Aorta (tissue), 5 donors: ENCODE results near the gene EIF4A3. TPM values are rescaled to one million over a fixed set of nuclear protein-coding genes. Genes with fewer than 3 reads are reported as not detected.
A peak's percentile ranks its signal among the peaks of the same experiment; 100 is the strongest.

Source experiments
- ATAC-seq: fragments of 200-7000 bp; cut with Tn5 transposase; one replicate; pipeline ENCODE4 v1.9.1; 2022; ENCODE audit warnings: moderate library complexity; ENCODE audit not compliant: low FRiP score
- DNase-seq, 2 donors: peaks; one replicate each; pipeline ENCODE4 v3.0.0-alpha.2; 2020
- H3K27ac ChIP-seq, 2 donors: one replicate each; pipeline ENCODE4 v1.5.1; 2013; ENCODE audit warnings: low read length in 2 of 2, mild to moderate bottlenecking in 2 of 2, moderate library complexity in 2 of 2, control low read depth in 1 of 2, inconsistent platforms in 1 of 2, low read depth in 1 of 2
- H3K27me3 ChIP-seq, 2 donors: one replicate each; pipeline ENCODE4 v1.6.1; 2013; ENCODE audit warnings: control low read depth in 1 of 2, low read length in 1 of 2, mild to moderate bottlenecking in 1 of 2, moderate library complexity in 1 of 2; ENCODE audit not compliant: insufficient read depth in 2 of 2, control insufficient read depth in 1 of 2
- H3K36me3 ChIP-seq, 2 donors: one replicate each; pipeline ENCODE4 v1.6.1; 2013; ENCODE audit warnings: control low read depth in 1 of 2, low read length in 1 of 2, mild to moderate bottlenecking in 1 of 2; ENCODE audit not compliant: insufficient read depth in 2 of 2, control insufficient read depth in 1 of 2
- H3K4me1 ChIP-seq, 2 donors: one replicate each; pipeline ENCODE4 v1.6.1; 2013; ENCODE audit warnings: low read length in 2 of 2, control low read depth in 1 of 2, mild to moderate bottlenecking in 1 of 2, moderate library complexity in 1 of 2; ENCODE audit not compliant: insufficient read depth in 2 of 2, control insufficient read depth in 1 of 2
- H3K4me3 ChIP-seq, 2 donors: one replicate each; pipeline ENCODE4 v1.5.1; 2013; ENCODE audit warnings: low read length in 2 of 2, control low read depth in 1 of 2, mild to moderate bottlenecking in 1 of 2
- H3K9me3 ChIP-seq: one replicate; pipeline ENCODE4 v1.6.1; 2013; ENCODE audit warnings: mild to moderate bottlenecking, low read length; ENCODE audit not compliant: control insufficient read depth
- WGBS, 2 donors: extraction: QIAGEN DNeasy Blood & Tissue Kit; methylation state at CpG; one replicate each; pipeline ENCODE4 v1.1.7; 2013; 5-methylcytosine and 5-hydroxymethylcytosine counted together
- intact Hi-C, 2 donors: fragments of 100-400 bp; cut with DNase I; formaldehyde crosslinking; loops; one replicate each; pipeline versions ENCODE4 v1.14.2 to v1.15.0; 2022
- long read RNA-seq, 2 donors: library from polyadenylated mRNA; unstranded; transcript quantifications; one replicate each; pipeline ENCODE4 v2.0.0, GENCODE V29; 2020 to 2021
- polyA plus RNA-seq, 2 donors: library from polyadenylated mRNA; stranded (reverse); fragments of 200-250 nt; gene quantifications; one replicate each; pipeline ENCODE4 v1.2.3, GENCODE V29; 2013
- total RNA-seq, 2 donors: library from RNA; stranded (reverse); fragmentation: NEBNext Ultra II Directional; extraction: Animal tissue kit (Norgen Biotek cat#: 25700); gene quantifications; one replicate each; pipeline ENCODE4 v1.2.1, GENCODE V29; 2021
- donor health status: healthy with polysubstance abuse.
- donor health status: Bipolar disorder and iron deficiency.
- donor health status: DM: no; HTN: no; CAD: no.
- donor health status: DM: no; HTN: no; CAD: no.
- donor health status: DM: yes; HTN: yes; CAD: no.

EIF4A3 gene
- total RNA-seq: 10 to 100 TPM; 44.6 to 65.8 TPM
- 10 to 100 TPM; 40.2 to 42.9 TPM for polyA plus RNA-seq
- long read RNA-seq, donor 1, transcript EIF4A3-201 (12 exons, 1,734 nt): major isoform, 277 of 301 reads
- long read RNA-seq, donor 1, partial matches to known transcripts: 2 of 301 reads
- long read RNA-seq, donor 1, other reads (novel, unspliced or antisense): 16 of 301 reads
- long read RNA-seq, donor 2, transcript EIF4A3-201 (12 exons, 1,734 nt): major isoform, 24 of 28 reads
- long read RNA-seq, donor 2, partial matches to known transcripts: 4 of 28 reads
- long read RNA-seq, donor 2, other reads (novel, unspliced or antisense): 0 of 28 reads

GRCh38 chr17:80147035-80147822 is at the start of gene EIF4A3:
Gene EIF4A3, minus strand, starts transcription at chr17:80147128. Its CDS starts 167 bp downstream, at chr17:80146961.
- peak within 1 kb of the TSS; percentile 72 to 79 for H3K4me3 ChIP-seq
- H3K27me3 ChIP-seq: no peaks in the 10 kb centered on the region
- WGBS, 2 donors: 0% methylated on average over 85 to 90 of the region's 90 CpGs
- intact Hi-C loops: loop anchor here (5.0 to 10.0 kb wide), 2 partner anchors 45 to 108 kb away; partner anchors contain the start of gene GAA (in 1 of the 2)
- peak within 1 kb of the TSS; percentile 2 to 25 for H3K27ac ChIP-seq
- H3K36me3 ChIP-seq: peaks cover 2 to 8% of the 10 kb centered on the region in 2 donors
- peaks cover 0 to 2% of the 10 kb centered on the region in 2 donors for H3K4me1 ChIP-seq
- no peaks in the 10 kb centered on the region for H3K9me3 ChIP-seq
- ATAC-seq (peak; percentile 97), DNase-seq (peak; percentile 99)

GRCh38 chr17:80196652-80197051 is 49.7 kb upstream of the EIF4A3 start:
- DNase-seq (no peak), ATAC-seq (no peak)
- H3K27me3 ChIP-seq: no peaks in the 10 kb centered on the region
- no peaks in the 10 kb centered on the region for H3K4me1 ChIP-seq
- 87 to 88% methylated on average over 7 of the region's 7 CpGs for WGBS, 2 donors
- no peak overlapping the region for H3K27ac ChIP-seq
- intact Hi-C loops: no loop called here
- H3K36me3 ChIP-seq: no peaks in the 10 kb centered on the region
- no peaks in the 10 kb centered on the region for H3K9me3 ChIP-seq
- H3K4me3 ChIP-seq: no peak overlapping the region

GRCh38 chr17:80195671-80196529 is 49.0 kb upstream of the EIF4A3 start:
- H3K9me3 ChIP-seq: no peaks in the 10 kb centered on the region
- no peak overlapping the region for H3K27ac ChIP-seq
- no peaks in the 10 kb centered on the region for H3K36me3 ChIP-seq
- no peaks in the 10 kb centered on the region for H3K27me3 ChIP-seq
- intact Hi-C loops: no loop called here
- DNase-seq (no peak), ATAC-seq (no peak)
- no peak overlapping the region for H3K4me3 ChIP-seq
- 59 to 63% methylated on average over 27 of the region's 27 CpGs for WGBS, 2 donors
- H3K4me1 ChIP-seq: no peaks in the 10 kb centered on the region

DNA sequence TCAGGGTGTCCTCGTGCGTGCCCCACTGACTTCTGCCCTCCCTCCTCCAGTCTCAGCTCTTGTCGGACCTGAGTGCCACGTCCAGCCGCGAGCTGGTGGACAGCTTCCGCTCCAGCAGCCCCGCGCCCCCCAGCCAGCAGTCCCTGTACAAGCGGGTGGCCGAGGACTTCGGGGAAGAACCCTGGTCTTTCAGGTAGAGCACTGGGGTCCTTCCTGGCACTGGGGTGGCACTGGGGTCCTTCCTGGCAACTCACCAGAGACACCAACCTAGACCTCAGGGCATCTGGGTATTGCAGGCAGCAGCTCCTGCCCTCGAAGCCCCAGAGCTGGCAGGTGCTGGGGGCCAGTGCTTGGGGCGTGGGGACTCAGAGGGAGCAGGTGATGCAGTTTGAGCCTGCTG is 48.2 kb upstream of the EIF4A3 start:
- ATAC-seq (no peak), DNase-seq (no peak)
- Histone ChIP-seq H3K36me3 (no peaks in the 10 kb centered on the region), H3K4me3 (no peak overlapping the region), H3K4me1 (no peaks in the 10 kb centered on the region), H3K27ac (no peak overlapping the region), H3K9me3 (no peaks in the 10 kb centered on the region), H3K27me3 (no peaks in the 10 kb centered on the region)
- intact Hi-C loops: no loop called here
- 81 to 88% methylated on average over 14 of the region's 14 CpGs for WGBS, 2 donors

- H3K27me3 ChIP-seq: no peaks in the 10 kb centered on the region
- H3K36me3 ChIP-seq: no peaks in the 10 kb centered on the region
- no peak overlapping the region for H3K27ac ChIP-seq
- intact Hi-C loops: no loop called here
- no peaks in the 10 kb centered on the region for H3K9me3 ChIP-seq
- ATAC-seq: no peak
- no peaks in the 10 kb centered on the region for H3K4me1 ChIP-seq
- H3K4me3 ChIP-seq: no peak overlapping the region
- DNase-seq: no peak
- WGBS, 2 donors: 28 to 38% methylated on average over 29 of the region's 29 CpGs
Observed at GRCh38 chr17:80191865-80192661, 45.1 kb upstream of the EIF4A3 start.

- Histone ChIP-seq H3K4me1 (no peaks in the 10 kb centered on the region), H3K27ac (no peak overlapping the region), H3K27me3 (no peaks in the 10 kb centered on the region), H3K9me3 (no peaks in the 10 kb centered on the region), H3K36me3 (no peaks in the 10 kb centered on the region), H3K4me3 (no peak overlapping the region)
- WGBS, 2 donors: 81 to 86% methylated on average over 20 of the region's 20 CpGs
- DNase-seq (no peak), ATAC-seq (no peak)
- intact Hi-C loops: no loop called here
Observed at GRCh38 chr17:80191192-80191591, 44.3 kb upstream of the EIF4A3 start.

- H3K27ac ChIP-seq: no peak overlapping the region
- H3K4me1 ChIP-seq: no peaks in the 10 kb centered on the region
- H3K4me3 ChIP-seq: no peak overlapping the region
- WGBS, 2 donors: 95 to 96% methylated on average over 10 of the region's 10 CpGs
- no peaks in the 10 kb centered on the region for H3K27me3 ChIP-seq
- intact Hi-C loops: no loop called here
- no peaks in the 10 kb centered on the region for H3K9me3 ChIP-seq
- no peak for ATAC-seq
- no peaks in the 10 kb centered on the region for H3K36me3 ChIP-seq
- no peak for DNase-seq
Observed at GRCh38 chr17:80190716-80191115, 43.8 kb upstream of the EIF4A3 start.

DNA sequence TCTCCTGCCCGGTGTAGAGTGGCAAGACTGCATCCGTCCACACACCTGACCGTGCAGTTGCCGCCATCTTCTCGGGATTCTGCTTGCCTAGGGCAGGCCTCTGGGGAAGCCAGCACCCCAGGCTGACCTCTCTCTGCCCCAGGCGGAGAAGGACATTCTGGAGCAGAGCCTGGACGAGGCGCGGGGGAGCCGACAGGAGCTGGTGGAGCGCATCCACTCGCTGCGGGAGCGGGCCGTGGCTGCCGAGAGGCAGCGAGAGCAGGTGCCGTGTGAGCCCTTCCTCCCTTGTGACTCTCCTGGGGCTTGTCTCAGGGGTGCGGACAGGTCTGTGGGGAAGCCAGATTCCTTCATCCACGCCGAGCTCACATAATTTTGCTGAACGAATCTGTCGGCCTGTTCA is 42.7 kb upstream of the EIF4A3 start:
- no peak for DNase-seq
- H3K4me3 ChIP-seq: no peak overlapping the region
- ATAC-seq: no peak
- H3K9me3 ChIP-seq: no peaks in the 10 kb centered on the region
- intact Hi-C loops: no loop called here
- no peaks in the 10 kb centered on the region for H3K36me3 ChIP-seq
- no peak overlapping the region for H3K27ac ChIP-seq
- WGBS, 2 donors: 91 to 92% methylated on average over 23 of the region's 23 CpGs
- H3K4me1 ChIP-seq: no peaks in the 10 kb centered on the region
- no peaks in the 10 kb centered on the region for H3K27me3 ChIP-seq
